GM12878 (cell line): Measurements from ENCODE around the gene SCLT1. TPM values are rescaled to one million over a fixed set of nuclear protein-coding genes. Genes with fewer than 3 reads are reported as not detected.
A peak's percentile ranks its signal among the peaks of the same experiment; 100 is the strongest.

Experiments used
- ATAC-seq: fragments of 200-7000 bp; cut with Tn5 transposase; 3 replicates; pipeline ENCODE4 v1.9.1; 2020; ENCODE audit warnings: mild to moderate bottlenecking, moderate library complexity
- BruUV-seq: library from RNA; stranded (reverse); fragments of 400-500 nt; replicated peaks from 2 replicates; lab custom pipeline; 2021; lab: Mats Ljungman, UMichigan
- CTCF ChIA-PET: fragments of 300-600 bp; sonication (Branson Sonifier 250); formaldehyde crosslinking; extraction: SDS; loops from one replicate; lab custom pipeline; 2021; ENCODE audit warnings: inconsistent platforms; lab: Yijun Ruan, JAX
- POLR2A ChIA-PET: fragments of 350-600 bp; formaldehyde crosslinking; extraction: SDS; loops from one replicate; lab custom pipeline; 2021; ENCODE audit warnings: inconsistent platforms; lab: Charles Lee
- RAD21 ChIA-PET: fragments of 300-600 bp; sonication (Branson Sonifier 250); formaldehyde crosslinking; loops from one replicate; lab custom pipeline; 2023; ENCODE audit warnings: antibody characterized with exemption; ENCODE audit not compliant: unreplicated experiment; lab: Charles Lee
- SMC1A ChIA-PET: fragments of 300-600 bp; sonication (Branson Sonifier 250); formaldehyde crosslinking; loops from one replicate; lab custom pipeline; 2023; ENCODE audit not compliant: unreplicated experiment, uncharacterized antibody; lab: Charles Lee
- DNase-seq: peaks from one replicate; pipeline ENCODE4 v3.0.0-alpha.2; 2011; ENCODE audit warnings: low read depth, low spot score
- FAIRE-seq: peaks from 3 replicates; lab custom pipeline; 2011; peaks lifted over from hg19 to GRCh38; lab: Jason Lieb, UNC
- H2AFZ ChIP-seq: 2 replicates; pipeline ENCODE4 v1.6.0; 2011; ENCODE audit warnings: low read depth, low read length, control low read depth; ENCODE audit not compliant: control insufficient read depth
- H3K27ac ChIP-seq: 2 replicates; pipeline ENCODE4 v1.5.1; 2011; ENCODE audit warnings: control low read depth; ENCODE audit not compliant: control insufficient read depth, insufficient read depth
- H3K27me3 ChIP-seq, 2 experiments: replicated peaks in 1 of 2; 2 replicates each; pipeline versions ENCODE4 v1.6.0 to v1.6.1; 2011; ENCODE audit warnings: low read length in 1 of 2; ENCODE audit not compliant: control insufficient read depth in 2 of 2, insufficient read depth in 2 of 2
- H3K36me3 ChIP-seq, 2 experiments: 2 replicates each; pipeline ENCODE4 v1.5.1; 2011; ENCODE audit warnings: low read length in 1 of 2; ENCODE audit not compliant: control insufficient read depth in 2 of 2, insufficient read depth in 2 of 2
- H3K4me1 ChIP-seq: 2 replicates; pipeline ENCODE4 v1.6.1; 2011; ENCODE audit warnings: mild to moderate bottlenecking, low read length, moderate library complexity, mixed read lengths; ENCODE audit not compliant: control insufficient read depth, insufficient read depth
- H3K4me2 ChIP-seq: 2 replicates; pipeline ENCODE4 v1.6.0; 2011; ENCODE audit warnings: control low read depth; ENCODE audit not compliant: control insufficient read depth, insufficient read depth
- H3K4me3 ChIP-seq: fragments of 200-600 bp; sonication (generic); 2 replicates; pipeline ENCODE4 v1.5.1; 2016
- H3K79me2 ChIP-seq: 2 replicates; pipeline ENCODE4 v1.6.0; 2011; ENCODE audit warnings: low read length; ENCODE audit not compliant: control insufficient read depth, insufficient read depth
- H3K9ac ChIP-seq: 2 replicates; pipeline ENCODE4 v1.8.0; 2011; ENCODE audit warnings: low read length, control low read depth, mixed read lengths; ENCODE audit not compliant: control insufficient read depth, insufficient read depth
- H3K9me3 ChIP-seq: replicated peaks from 3 replicates; pipeline ENCODE4 v1.5.1; 2011; ENCODE audit warnings: mild to moderate bottlenecking, low read length; ENCODE audit not compliant: control insufficient read depth, insufficient read depth
- H4K20me1 ChIP-seq: 2 replicates; pipeline ENCODE4 v1.6.0; 2011; ENCODE audit not compliant: control insufficient read depth, insufficient read depth
- ATF2 ChIP-seq: IDR thresholded peaks from 2 replicates; pipeline ENCODE4 v1.6.1; 2012; ENCODE audit warnings: low read length, inconsistent platforms
- CBFB ChIP-seq: IDR thresholded peaks from 2 replicates; pipeline ENCODE4 v1.6.1; 2016; ENCODE audit warnings: antibody characterized with exemption, low read depth
- CREM ChIP-seq: IDR thresholded peaks from 2 replicates; pipeline ENCODE4 v1.6.1; 2014; ENCODE audit warnings: antibody characterized with exemption, low read depth
- EED ChIP-seq: sonication (generic); IDR thresholded peaks from 2 replicates; pipeline ENCODE4 v1.6.1; 2016; ENCODE audit warnings: antibody characterized with exemption, low read depth
- FOXM1 ChIP-seq: IDR thresholded peaks from 2 replicates; pipeline ENCODE4 v1.6.1; 2012; ENCODE audit warnings: low read depth, mild to moderate bottlenecking, inconsistent platforms, low read length, moderate library complexity
- JUNB ChIP-seq: IDR thresholded peaks from 2 replicates; pipeline ENCODE4 v1.6.1; 2016; ENCODE audit warnings: antibody characterized with exemption, mild to moderate bottlenecking
- MAX ChIP-seq: IDR thresholded peaks from 2 replicates; pipeline ENCODE4 v1.6.1; 2012; ENCODE audit warnings: low read depth, low read length, improper control_type of control experiment
- MEF2A ChIP-seq: IDR thresholded peaks from 2 replicates; pipeline ENCODE4 v1.6.1; 2011; ENCODE audit warnings: low read depth, mild to moderate bottlenecking, low read length, moderate library complexity; ENCODE audit not compliant: insufficient read depth
- NBN ChIP-seq: fragments of 450-650 bp; IDR thresholded peaks from 2 replicates; pipeline ENCODE4 v1.6.1; 2016
- NFIC ChIP-seq: IDR thresholded peaks from 2 replicates; pipeline ENCODE4 v1.6.1; 2012; ENCODE audit warnings: low read depth, mild to moderate bottlenecking, inconsistent platforms, low read length, moderate library complexity
- RUNX3 ChIP-seq: IDR thresholded peaks from 2 replicates; pipeline ENCODE4 v1.6.1; 2012; ENCODE audit warnings: low read length, inconsistent platforms
- TCF12 ChIP-seq: IDR thresholded peaks from 2 replicates; pipeline ENCODE4 v1.6.1; 2011; ENCODE audit warnings: low read depth, mild to moderate bottlenecking, low read length
- YY1 ChIP-seq: IDR thresholded peaks from 2 replicates; pipeline ENCODE4 v1.6.1; 2011; ENCODE audit warnings: low read depth, mild to moderate bottlenecking, low read length
- ZBED1 ChIP-seq: IDR thresholded peaks from 2 replicates; pipeline ENCODE4 v1.6.1; 2016; ENCODE audit warnings: borderline replicate concordance
- ZNF592 ChIP-seq: fragments of 450-650 bp; IDR thresholded peaks from 2 replicates; pipeline ENCODE4 v1.6.1; 2017; ENCODE audit warnings: mild to moderate bottlenecking, moderate library complexity
- WGBS: methylation state at CpG from one replicate; pipeline ENCODE4 v1.1.6; 2016; ENCODE audit warnings: low lambda C conversion rate; ENCODE audit not compliant: insufficient replicate concordance, insufficient coverage; ENCODE audit errors: missing lambda C conversion rate; 5-methylcytosine and 5-hydroxymethylcytosine counted together
- in situ Hi-C: fragments of 300-500 bp; cut with MboI; formaldehyde crosslinking; loops from 9 replicates; pipeline ENCODE4 v1.14.3; 2018; ENCODE audit warnings: mixed read lengths
- intact Hi-C: fragments of 100-400 bp; cut with micrococcal nuclease; formaldehyde crosslinking; loops from one replicate; pipeline ENCODE4 v1.14.2; 2022; ENCODE audit not compliant: unreplicated experiment
- polyA plus RNA-seq, 11 experiments: library from polyadenylated mRNA; depleted of rRNA in 4 of 11; unstranded in 6 of 11; stranded (reverse) in 5 of 11; fragments of >200 nt; fragmentation: Nextera tagmentation in 4 of 11; fragmentation: Illumina TruSeq in 1 of 11; extraction: Ambion mirVana in 4 of 11; extraction: Trizol in 1 of 11; gene quantifications; 1 replicate in 1 of 11; 2 replicates in 10 of 11; pipeline versions ENCODE4 v1.2.1 to v1.2.3, GENCODE V29; 2011 to 2016; ENCODE audit warnings: inconsistent platforms in 2 of 11, missing spikeins in 2 of 11, low read depth in 1 of 11
- total RNA-seq, 4 experiments: library from RNA; depleted of rRNA in 3 of 4; stranded (reverse); fragments of >200 nt in 3 of 4; fragmentation: Illumina TruSeq in 1 of 4; extraction: Trizol in 1 of 4; gene quantifications; 2 replicates each; pipeline versions ENCODE4 v1.2.1 to v1.2.3, GENCODE V29; 2013 to 2021

Gene SCLT1
- total and polyA plus RNA-seq, 10 of the 15 experiments (the other 5 are each of a cell fraction or from before 2014, with no cell fraction given), result 7.8 to 31.4 (median 19.6) TPM

GRCh38 chr4:128859887-128860677 lies 233.3 kb downstream of the SCLT1 start:
- Histone ChIP-seq H3K27ac (peak overlapping the region; percentile 61), H3K79me2 (peaks cover 4% of the 10 kb centered on the region)
- no peak for TF ChIP-seq ZNF592
- TF ChIP-seq EED, result peak; percentile 85
- TF ChIP-seq TCF12, result peak; percentile 28; the same call in 1 of the 2 replicates
- peak; percentile 65; the same call in 1 of the 2 replicates for TF ChIP-seq ZBED1
- peak; percentile 69; the same call in 1 of the 2 replicates for TF ChIP-seq CBFB
- TF ChIP-seq NBN, result no peak
- TF ChIP-seq FOXM1, result peak; percentile 82
- TF ChIP-seq RUNX3, result peak; percentile 86
- TF ChIP-seq NFIC, result peak; percentile 95
- peak; percentile 73 for TF ChIP-seq MEF2A
- TF ChIP-seq YY1, result 0 out of 2 replicates have a peak, but pooled peaks have one; percentile 9
- peak; percentile 61 for TF ChIP-seq JUNB
- TF ChIP-seq CREM, result peak; percentile 49; the same call in 1 of the 2 replicates
- no peak for TF ChIP-seq MAX
- TF ChIP-seq ATF2, result peak; percentile 63; the same call in 1 of the 2 replicates
- TF ChIP-seq, all 136 proteins: peak for 12
- no peak overlapping the region for H3K4me3 ChIP-seq
- ChIA-PET CTCF (interaction anchor here (0.6 to 1.4 kb wide), 6 partner anchors 15 to 297 kb away, joined by 3 to 4 read pairs (median 3); no protein-coding TSS in a partner anchor), POLR2A (interaction anchor here (0.8 kb wide), 1 partner anchor 28 kb away, joined by 3 read pairs; no protein-coding TSS in a partner anchor), RAD21 (interaction anchor here (1.3 to 1.4 kb wide), 2 partner anchors 28 to 47 kb away, joined by 5 read pairs; no protein-coding TSS in a partner anchor), SMC1A (interaction anchor here (1.2 to 4.4 kb wide), 4 partner anchors 22 to 47 kb away, joined by 4 to 33 read pairs (median 4); no protein-coding TSS in a partner anchor)
- WGBS, result 7% methylated on average over 6 of the region's 6 CpGs
- H3K36me3 ChIP-seq, result peaks cover 31 to 53% of the 10 kb centered on the region in 2 experiments
- BruUV-seq, result no TSS peak
- peaks cover 36% of the 10 kb centered on the region for H3K4me1 ChIP-seq
- no peaks in the 10 kb centered on the region for H3K9me3 ChIP-seq
- FAIRE-seq (no peak), DNase-seq (no peak), ATAC-seq (no peak)
- intact Hi-C loops (no loop called here), in situ Hi-C loops (loop anchor here (5.0 kb wide), 2 partner anchors 293 to 668 kb away; no protein-coding TSS in a partner anchor)
- no peak overlapping the region for H2AFZ ChIP-seq
- no peaks in the 10 kb centered on the region for H4K20me1 ChIP-seq
- H3K4me2 ChIP-seq, result peak overlapping the region; percentile 19; the same call in 1 of the 2 replicates
- no peak overlapping the region for H3K9ac ChIP-seq
- no peaks in the 10 kb centered on the region for H3K27me3 ChIP-seq
